Neural cell (in vitro differentiated cells): ENCODE results near the gene CTF1.

Source experiments
- EZH2 ChIP-seq: fragments of 200-600, 300-800 bp; shearing (Covaris generic), sonication (generic); IDR thresholded peaks from 2 replicates; pipeline ENCODE4 v1.6.1; 2014; ENCODE audit warnings: antibody characterized with exemption, low read length, borderline replicate concordance, mild to moderate bottlenecking; ENCODE audit not compliant: insufficient read depth, poor library complexity, severe bottlenecking
- TAF1 ChIP-seq: IDR thresholded peaks from 2 replicates; pipeline ENCODE4 v1.6.1; 2012; ENCODE audit warnings: low read depth
- TF ChIP-seq, protein P1 (sequence below): IDR thresholded peaks from 2 replicates; pipeline ENCODE4 v1.6.1; 2012; ENCODE audit warnings: borderline replicate concordance
- TF ChIP-seq, protein P2 (sequence below): fragments of 450-650 bp; IDR thresholded peaks from 2 replicates; pipeline ENCODE4 v1.5.1; 2014; ENCODE audit warnings: antibody characterized with exemption, mild to moderate bottlenecking, moderate library complexity; ENCODE audit not compliant: poor library complexity, severe bottlenecking

DNA sequence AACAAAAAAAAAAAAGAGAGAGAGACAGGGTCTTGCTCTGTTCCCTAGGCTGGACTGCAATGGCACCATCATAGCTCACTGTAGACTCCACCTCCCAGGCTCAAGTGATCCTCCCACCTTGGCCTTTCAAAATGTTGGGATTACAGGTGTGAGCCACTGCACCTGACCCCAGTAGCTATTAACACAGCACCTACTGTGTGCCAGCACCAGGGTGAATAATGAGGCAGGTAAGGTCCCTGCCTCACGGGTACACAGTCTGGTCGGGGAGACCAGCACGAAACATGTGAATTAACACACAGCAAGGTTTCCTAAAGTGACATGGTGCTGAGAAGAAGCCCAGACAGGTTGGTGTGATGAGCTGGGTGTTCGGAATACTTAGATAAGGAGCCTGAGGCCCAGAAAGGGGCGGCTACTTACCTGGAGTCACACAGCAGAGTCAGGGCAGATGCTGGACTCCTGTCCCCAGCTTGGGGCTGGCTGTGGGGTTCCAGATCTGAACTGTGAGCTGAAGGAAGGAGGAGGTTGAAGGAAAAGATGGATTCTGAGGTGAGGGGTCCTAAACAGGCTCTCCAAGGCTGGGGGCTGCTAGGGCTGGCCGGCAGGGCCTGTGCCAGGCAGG, 16.5 kb downstream of the CTF1 start:
- TF ChIP-seq, protein P1, sequence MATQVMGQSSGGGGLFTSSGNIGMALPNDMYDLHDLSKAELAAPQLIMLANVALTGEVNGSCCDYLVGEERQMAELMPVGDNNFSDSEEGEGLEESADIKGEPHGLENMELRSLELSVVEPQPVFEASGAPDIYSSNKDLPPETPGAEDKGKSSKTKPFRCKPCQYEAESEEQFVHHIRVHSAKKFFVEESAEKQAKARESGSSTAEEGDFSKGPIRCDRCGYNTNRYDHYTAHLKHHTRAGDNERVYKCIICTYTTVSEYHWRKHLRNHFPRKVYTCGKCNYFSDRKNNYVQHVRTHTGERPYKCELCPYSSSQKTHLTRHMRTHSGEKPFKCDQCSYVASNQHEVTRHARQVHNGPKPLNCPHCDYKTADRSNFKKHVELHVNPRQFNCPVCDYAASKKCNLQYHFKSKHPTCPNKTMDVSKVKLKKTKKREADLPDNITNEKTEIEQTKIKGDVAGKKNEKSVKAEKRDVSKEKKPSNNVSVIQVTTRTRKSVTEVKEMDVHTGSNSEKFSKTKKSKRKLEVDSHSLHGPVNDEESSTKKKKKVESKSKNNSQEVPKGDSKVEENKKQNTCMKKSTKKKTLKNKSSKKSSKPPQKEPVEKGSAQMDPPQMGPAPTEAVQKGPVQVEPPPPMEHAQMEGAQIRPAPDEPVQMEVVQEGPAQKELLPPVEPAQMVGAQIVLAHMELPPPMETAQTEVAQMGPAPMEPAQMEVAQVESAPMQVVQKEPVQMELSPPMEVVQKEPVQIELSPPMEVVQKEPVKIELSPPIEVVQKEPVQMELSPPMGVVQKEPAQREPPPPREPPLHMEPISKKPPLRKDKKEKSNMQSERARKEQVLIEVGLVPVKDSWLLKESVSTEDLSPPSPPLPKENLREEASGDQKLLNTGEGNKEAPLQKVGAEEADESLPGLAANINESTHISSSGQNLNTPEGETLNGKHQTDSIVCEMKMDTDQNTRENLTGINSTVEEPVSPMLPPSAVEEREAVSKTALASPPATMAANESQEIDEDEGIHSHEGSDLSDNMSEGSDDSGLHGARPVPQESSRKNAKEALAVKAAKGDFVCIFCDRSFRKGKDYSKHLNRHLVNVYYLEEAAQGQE: no peak
- TF ChIP-seq TAF1 (no peak), EZH2 (no peak)
- TF ChIP-seq, protein P2, sequence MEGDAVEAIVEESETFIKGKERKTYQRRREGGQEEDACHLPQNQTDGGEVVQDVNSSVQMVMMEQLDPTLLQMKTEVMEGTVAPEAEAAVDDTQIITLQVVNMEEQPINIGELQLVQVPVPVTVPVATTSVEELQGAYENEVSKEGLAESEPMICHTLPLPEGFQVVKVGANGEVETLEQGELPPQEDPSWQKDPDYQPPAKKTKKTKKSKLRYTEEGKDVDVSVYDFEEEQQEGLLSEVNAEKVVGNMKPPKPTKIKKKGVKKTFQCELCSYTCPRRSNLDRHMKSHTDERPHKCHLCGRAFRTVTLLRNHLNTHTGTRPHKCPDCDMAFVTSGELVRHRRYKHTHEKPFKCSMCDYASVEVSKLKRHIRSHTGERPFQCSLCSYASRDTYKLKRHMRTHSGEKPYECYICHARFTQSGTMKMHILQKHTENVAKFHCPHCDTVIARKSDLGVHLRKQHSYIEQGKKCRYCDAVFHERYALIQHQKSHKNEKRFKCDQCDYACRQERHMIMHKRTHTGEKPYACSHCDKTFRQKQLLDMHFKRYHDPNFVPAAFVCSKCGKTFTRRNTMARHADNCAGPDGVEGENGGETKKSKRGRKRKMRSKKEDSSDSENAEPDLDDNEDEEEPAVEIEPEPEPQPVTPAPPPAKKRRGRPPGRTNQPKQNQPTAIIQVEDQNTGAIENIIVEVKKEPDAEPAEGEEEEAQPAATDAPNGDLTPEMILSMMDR: no peak
